ENCODE results near the gene GLT8D2. TPM values are rescaled to one million over a fixed set of nuclear protein-coding genes. Genes with fewer than 3 reads are reported as not detected.

Gene GLT8D2
- total RNA-seq, 1 experiment from 2014 or later: 3.8 TPM

- no peak overlapping the region for H2AK5ac ChIP-seq (ENCODE audit: insufficient read length, low read length)
- no peaks in the 10 kb centered on the region for H3K79me2 ChIP-seq (ENCODE audit: insufficient read depth, low read length)
- H2BK120ac ChIP-seq (ENCODE audit: low read depth, low read length, poor library complexity, severe bottlenecking): no peak overlapping the region
- no peak for DNase-seq
- H2AFZ ChIP-seq (ENCODE audit: low read length): no peak overlapping the region
- H2BK5ac ChIP-seq (ENCODE audit: insufficient read length, low read length): no peak overlapping the region
- H3K18ac ChIP-seq (ENCODE audit: insufficient read length, low read depth, low read length): no peak overlapping the region
- H3K9me3 ChIP-seq (ENCODE audit: control insufficient read depth, low read depth, low read length): no peaks in the 10 kb centered on the region
- H4K5ac ChIP-seq (ENCODE audit: insufficient read length, low read depth, low read length): no peak overlapping the region
- Mint-ChIP-seq H3K4me1 (no peaks in the 10 kb centered on the region), H3K4me3 (no peak overlapping the region), H3K9me3 (peaks cover 5 to 7% of the 10 kb centered on the region in 2 experiments; a peak in 4 of 5 replicates), H3K36me3 (ENCODE audit: insufficient read depth in 1 of 3, low read depth in 3 of 3) (peaks cover 0 to 4% (median 2%) of the 10 kb centered on the region in 3 experiments; a peak in 2 of 7 replicates), H3K27ac (no peak overlapping the region), H3K27me3 (ENCODE audit: low read depth) (peaks cover 5% of the 10 kb centered on the region; the same call in 1 of the 2 replicates)
- no peak overlapping the region for H3K4ac ChIP-seq (ENCODE audit: low read depth, low read length)
- no peak overlapping the region for H3K14ac ChIP-seq (ENCODE audit: insufficient read depth, low read length)
- TF ChIP-seq, protein P1, sequence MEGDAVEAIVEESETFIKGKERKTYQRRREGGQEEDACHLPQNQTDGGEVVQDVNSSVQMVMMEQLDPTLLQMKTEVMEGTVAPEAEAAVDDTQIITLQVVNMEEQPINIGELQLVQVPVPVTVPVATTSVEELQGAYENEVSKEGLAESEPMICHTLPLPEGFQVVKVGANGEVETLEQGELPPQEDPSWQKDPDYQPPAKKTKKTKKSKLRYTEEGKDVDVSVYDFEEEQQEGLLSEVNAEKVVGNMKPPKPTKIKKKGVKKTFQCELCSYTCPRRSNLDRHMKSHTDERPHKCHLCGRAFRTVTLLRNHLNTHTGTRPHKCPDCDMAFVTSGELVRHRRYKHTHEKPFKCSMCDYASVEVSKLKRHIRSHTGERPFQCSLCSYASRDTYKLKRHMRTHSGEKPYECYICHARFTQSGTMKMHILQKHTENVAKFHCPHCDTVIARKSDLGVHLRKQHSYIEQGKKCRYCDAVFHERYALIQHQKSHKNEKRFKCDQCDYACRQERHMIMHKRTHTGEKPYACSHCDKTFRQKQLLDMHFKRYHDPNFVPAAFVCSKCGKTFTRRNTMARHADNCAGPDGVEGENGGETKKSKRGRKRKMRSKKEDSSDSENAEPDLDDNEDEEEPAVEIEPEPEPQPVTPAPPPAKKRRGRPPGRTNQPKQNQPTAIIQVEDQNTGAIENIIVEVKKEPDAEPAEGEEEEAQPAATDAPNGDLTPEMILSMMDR (conservative IDR thresholded peaks at IDR 0.05): no peak
- H3K9ac ChIP-seq (ENCODE audit: extremely low read depth, insufficient read length, low read length): no peak overlapping the region
- no peak overlapping the region for H2BK12ac ChIP-seq (ENCODE audit: insufficient read length, low read depth, low read length)
- H3K27ac ChIP-seq (ENCODE audit: insufficient read length, low read depth, low read length): no peak overlapping the region
- H4K20me1 ChIP-seq (ENCODE audit: control insufficient read depth, insufficient read depth, insufficient read length): no peaks in the 10 kb centered on the region
- no peak overlapping the region for H4K8ac ChIP-seq (replicated peaks; ENCODE audit: insufficient read length, low read depth, low read length)
- H3K23me2 ChIP-seq (ENCODE audit: insufficient read length, low read depth, low read length, poor library complexity, severe bottlenecking): no peaks in the 10 kb centered on the region
- H3K79me1 ChIP-seq (ENCODE audit: insufficient read depth, low read depth, low read length, poor library complexity, severe bottlenecking): no peaks in the 10 kb centered on the region
- no peak overlapping the region for H3T11ph ChIP-seq (ENCODE audit: low read length)
- no peak overlapping the region for H4K91ac ChIP-seq (ENCODE audit: insufficient read length, low read depth, low read length)
- no peak overlapping the region for H2BK15ac ChIP-seq (ENCODE audit: low read depth, low read length)
- H3K56ac ChIP-seq (ENCODE audit: insufficient read length, low read depth, low read length): no peak overlapping the region
- H3K4me1 ChIP-seq (ENCODE audit: insufficient read depth, low read length): no peaks in the 10 kb centered on the region
- H3K4me2 ChIP-seq (ENCODE audit: insufficient read depth, insufficient read length, low read length): no peak overlapping the region
- H3K23ac ChIP-seq (ENCODE audit: insufficient read length, low read depth, low read length): no peak overlapping the region
- no peaks in the 10 kb centered on the region for H3K27me3 ChIP-seq (ENCODE audit: insufficient read depth, low read length)
- H2BK20ac ChIP-seq (ENCODE audit: low read depth, low read length, poor library complexity, severe bottlenecking): no peak overlapping the region
- WGBS (ENCODE audit: extremely low coverage, insufficient read length, low lambda C conversion rate): no CpG with 5 or more reads among the region's 3 CpGs
Measured at GRCh38 chr12:104006929-104007328, 43.1 kb downstream of the GLT8D2 start.

Data from H9 (cell line).